ENCODE measurements around the gene SPNS2. TPM values are rescaled to one million over a fixed set of nuclear protein-coding genes. Genes with fewer than 3 reads are reported as not detected.

Gene SPNS2
- polyA plus RNA-seq, 1 donor from 2014 or later = 39.7 TPM

- Histone ChIP-seq H3K9me3 (ENCODE audit: low read length) (no peaks in the 10 kb centered on the region), H3K4me2 (ENCODE audit: low read length) (no peak overlapping the region), H3K79me2 (replicated peaks; ENCODE audit: insufficient read depth, low read length) (no peaks in the 10 kb centered on the region), H3F3A (ENCODE audit: insufficient read depth, low read length, poor library complexity, severe bottlenecking) (no peaks in the 10 kb centered on the region), H3K9me2 (ENCODE audit: insufficient read depth, low read length) (no peaks in the 10 kb centered on the region), H3K36me3 (ENCODE audit: insufficient read depth, low read length) (no peaks in the 10 kb centered on the region), H3K27me3 (ENCODE audit: insufficient read depth, low read depth, low read length) (peaks cover 22% of the 10 kb centered on the region), H2AFZ (ENCODE audit: low read depth, low read length) (no peak overlapping the region), H4K20me1 (ENCODE audit: insufficient read depth) (no peaks in the 10 kb centered on the region), H3K27ac (ENCODE audit: low read length) (no peak overlapping the region), H3K9ac (ENCODE audit: low read length) (no peak overlapping the region), H3K4me3 (ENCODE audit: low read length) (no peak overlapping the region)
- TF ChIP-seq CTCF (IDR thresholded peaks at IDR 0.05; ENCODE audit: poor library complexity, severe bottlenecking) = no peak
- TF ChIP-seq RAD21 (conservative IDR thresholded peaks at IDR 0.05) = no peak
- no peak for TF ChIP-seq MXI1 (conservative IDR thresholded peaks at IDR 0.05; ENCODE audit: poor library complexity, severe bottlenecking)
- TF ChIP-seq POLR2AphosphoS5 (IDR thresholded peaks at IDR 0.05) = no peak
- TF ChIP-seq EP300 (conservative IDR thresholded peaks at IDR 0.05; ENCODE audit: poor library complexity, severe bottlenecking) = no peak
- no peak for TF ChIP-seq REST (IDR thresholded peaks at IDR 0.05; ENCODE audit: borderline replicate concordance)
- no peak for TF ChIP-seq SMC3 (conservative IDR thresholded peaks at IDR 0.05; ENCODE audit: poor library complexity)
- TF ChIP-seq TAF1 (IDR thresholded peaks at IDR 0.05; ENCODE audit: low read depth) = no peak
- no peak for TF ChIP-seq EZH2 (IDR thresholded peaks at IDR 0.05; ENCODE audit: borderline replicate concordance, insufficient read depth, low read length, poor library complexity, severe bottlenecking)
Measured at GRCh38 chr17:4580291-4580690, 81.6 kb downstream of the SPNS2 start.

GRCh38 chr17:4582101-4582501 is 83.4 kb downstream of the SPNS2 start:
- no peak overlapping the region for H3K27ac ChIP-seq (ENCODE audit: low read length)
- H2AFZ ChIP-seq (ENCODE audit: low read depth, low read length) = no peak overlapping the region
- H3K4me3 ChIP-seq (ENCODE audit: low read length) = no peak overlapping the region
- H3K9me3 ChIP-seq (ENCODE audit: low read length) = no peaks in the 10 kb centered on the region
- no peaks in the 10 kb centered on the region for H3F3A ChIP-seq (ENCODE audit: insufficient read depth, low read length, poor library complexity, severe bottlenecking)
- H3K9me2 ChIP-seq (ENCODE audit: insufficient read depth, low read length) = no peaks in the 10 kb centered on the region
- no peaks in the 10 kb centered on the region for H3K79me2 ChIP-seq (replicated peaks; ENCODE audit: insufficient read depth, low read length)
- H3K27me3 ChIP-seq (ENCODE audit: insufficient read depth, low read depth, low read length) = peaks cover 29% of the 10 kb centered on the region
- no peak for TF ChIP-seq SMC3 (conservative IDR thresholded peaks at IDR 0.05; ENCODE audit: poor library complexity)
- no peak for TF ChIP-seq TAF1 (IDR thresholded peaks at IDR 0.05; ENCODE audit: low read depth)
- TF ChIP-seq REST (IDR thresholded peaks at IDR 0.05; ENCODE audit: borderline replicate concordance) = no peak
- no peak for TF ChIP-seq POLR2AphosphoS5 (IDR thresholded peaks at IDR 0.05)
- TF ChIP-seq RAD21 (conservative IDR thresholded peaks at IDR 0.05) = no peak
- TF ChIP-seq CTCF (IDR thresholded peaks at IDR 0.05; ENCODE audit: poor library complexity, severe bottlenecking) = no peak
- TF ChIP-seq MXI1 (conservative IDR thresholded peaks at IDR 0.05; ENCODE audit: poor library complexity, severe bottlenecking) = no peak
- TF ChIP-seq EP300 (conservative IDR thresholded peaks at IDR 0.05; ENCODE audit: poor library complexity, severe bottlenecking) = no peak
- TF ChIP-seq EZH2 (IDR thresholded peaks at IDR 0.05; ENCODE audit: borderline replicate concordance, insufficient read depth, low read length, poor library complexity, severe bottlenecking) = no peak
- no peaks in the 10 kb centered on the region for H3K36me3 ChIP-seq (ENCODE audit: insufficient read depth, low read length)
- no peak overlapping the region for H3K9ac ChIP-seq (ENCODE audit: low read length)
- H4K20me1 ChIP-seq (ENCODE audit: insufficient read depth) = no peaks in the 10 kb centered on the region
- no peak overlapping the region for H3K4me2 ChIP-seq (ENCODE audit: low read length)
